GM23338 (cell line): ENCODE data around the gene TMIGD3.

Source experiments
- CREB1 ChIP-seq: fragments of 250-450 bp; sonication (Bioruptor Pico); IDR thresholded peaks from 2 replicates; pipeline ENCODE4 v1.5.0; 2020; ENCODE audit warnings: low read depth, mild to moderate bottlenecking, moderate library complexity
- CTCF ChIP-seq, 2 experiments: fragments of 200-600 bp in 1 of 2; sonication (generic) in 1 of 2; conservative IDR thresholded peaks; 2 replicates each; pipeline versions ENCODE4 v1.5.1 to v1.6.1; 2016 to 2017; ENCODE audit warnings: antibody characterized with exemption in 2 of 2, low read depth in 2 of 2, mild to moderate bottlenecking in 2 of 2, moderate library complexity in 1 of 2
- EZH2 ChIP-seq: fragments of 200-600 bp; sonication (generic); IDR thresholded peaks from one replicate; pipeline ENCODE4 v1.8.0; 2017; ENCODE audit warnings: antibody characterized with exemption, mild to moderate bottlenecking, low read depth; ENCODE audit not compliant: unreplicated experiment
- EZH2phosphoT487 ChIP-seq: fragments of 200-600 bp; sonication (generic); IDR thresholded peaks from one replicate; pipeline ENCODE4 v1.8.1; 2018; ENCODE audit warnings: antibody characterized with exemption; ENCODE audit not compliant: unreplicated experiment
- JUNB ChIP-seq: IDR thresholded peaks from one replicate; pipeline ENCODE4 v1.6.1; 2016; ENCODE audit warnings: antibody characterized with exemption; ENCODE audit not compliant: unreplicated experiment
- POLR2AphosphoS5 ChIP-seq: IDR thresholded peaks from 2 replicates; pipeline ENCODE4 v1.6.1; 2016; ENCODE audit warnings: antibody characterized with exemption, low read depth
- TF ChIP-seq, protein P1 (sequence below): IDR thresholded peaks from one replicate; pipeline ENCODE4 v1.6.1; 2018; ENCODE audit warnings: antibody characterized with exemption; ENCODE audit not compliant: unreplicated experiment

GRCh38 chr1:111553196-111553595, 49.8 kb upstream of the TMIGD3 start:
- no peak for TF ChIP-seq JUNB
- TF ChIP-seq CTCF (conservative IDR thresholded peaks at IDR 0.05; ENCODE audit: low read depth in 2 of 2), result no peak
- no peak for TF ChIP-seq EZH2phosphoT487
- TF ChIP-seq EZH2, result no peak
- no peak for TF ChIP-seq CREB1 (CRISPR knock-in tag)
- no peak for TF ChIP-seq POLR2AphosphoS5
- TF ChIP-seq, protein P1, sequence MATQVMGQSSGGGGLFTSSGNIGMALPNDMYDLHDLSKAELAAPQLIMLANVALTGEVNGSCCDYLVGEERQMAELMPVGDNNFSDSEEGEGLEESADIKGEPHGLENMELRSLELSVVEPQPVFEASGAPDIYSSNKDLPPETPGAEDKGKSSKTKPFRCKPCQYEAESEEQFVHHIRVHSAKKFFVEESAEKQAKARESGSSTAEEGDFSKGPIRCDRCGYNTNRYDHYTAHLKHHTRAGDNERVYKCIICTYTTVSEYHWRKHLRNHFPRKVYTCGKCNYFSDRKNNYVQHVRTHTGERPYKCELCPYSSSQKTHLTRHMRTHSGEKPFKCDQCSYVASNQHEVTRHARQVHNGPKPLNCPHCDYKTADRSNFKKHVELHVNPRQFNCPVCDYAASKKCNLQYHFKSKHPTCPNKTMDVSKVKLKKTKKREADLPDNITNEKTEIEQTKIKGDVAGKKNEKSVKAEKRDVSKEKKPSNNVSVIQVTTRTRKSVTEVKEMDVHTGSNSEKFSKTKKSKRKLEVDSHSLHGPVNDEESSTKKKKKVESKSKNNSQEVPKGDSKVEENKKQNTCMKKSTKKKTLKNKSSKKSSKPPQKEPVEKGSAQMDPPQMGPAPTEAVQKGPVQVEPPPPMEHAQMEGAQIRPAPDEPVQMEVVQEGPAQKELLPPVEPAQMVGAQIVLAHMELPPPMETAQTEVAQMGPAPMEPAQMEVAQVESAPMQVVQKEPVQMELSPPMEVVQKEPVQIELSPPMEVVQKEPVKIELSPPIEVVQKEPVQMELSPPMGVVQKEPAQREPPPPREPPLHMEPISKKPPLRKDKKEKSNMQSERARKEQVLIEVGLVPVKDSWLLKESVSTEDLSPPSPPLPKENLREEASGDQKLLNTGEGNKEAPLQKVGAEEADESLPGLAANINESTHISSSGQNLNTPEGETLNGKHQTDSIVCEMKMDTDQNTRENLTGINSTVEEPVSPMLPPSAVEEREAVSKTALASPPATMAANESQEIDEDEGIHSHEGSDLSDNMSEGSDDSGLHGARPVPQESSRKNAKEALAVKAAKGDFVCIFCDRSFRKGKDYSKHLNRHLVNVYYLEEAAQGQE, result no peak
